NK-92 treated with Interleukin-12 subunit alpha and Interleukin-12 subunit beta, amount 100 ng/mL, for 24 hours (cell line): ENCODE measurements around the gene ABCD1.
"Not testable (repeated sequence)": the region's sequence is repeated elsewhere in the genome, so short reads cannot be mapped to it uniquely, and the experiment has no call there.

Experiments used
- DNase-seq: peaks from one replicate; lab custom pipeline; 2025; lab: John Stamatoyannopoulos, UW

Gene ABCD1

GRCh38 chrX:153724252-153725038 is at the start of gene ABCD1, which contains the start of gene BCAP31:
Gene ABCD1 (plus strand): TSS chrX:153724856. CDS start chrX:153725267, 411 bp downstream.
Gene BCAP31 (minus strand): TSS chrX:153724387. CDS start chrX:153723244, 1,143 bp downstream.
- DNase-seq, result peak; percentile 79

DNA sequence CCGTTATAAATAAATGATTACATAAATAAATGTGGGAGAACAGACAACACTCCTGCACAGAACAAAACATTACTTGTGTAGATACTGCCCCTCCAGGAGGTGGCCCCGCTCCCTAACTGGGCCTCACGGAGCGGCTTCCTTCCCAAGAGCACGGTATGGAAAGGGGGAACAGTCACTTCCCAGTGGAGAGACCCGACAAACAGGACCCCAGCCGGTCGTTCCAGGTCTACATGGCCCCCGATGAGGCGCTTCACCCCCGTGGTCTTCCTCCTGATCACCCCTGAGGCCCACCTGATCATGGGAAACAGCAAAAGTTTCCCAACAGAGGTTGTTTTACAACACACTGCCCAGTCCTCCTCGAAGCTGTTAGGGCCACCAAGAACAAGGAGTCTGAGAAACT is 43.5 kb upstream of the ABCD1 start:
- no peak for DNase-seq

GRCh38 chrX:153683486-153683885 is 41.2 kb upstream of the ABCD1 start:
- not testable (repeated sequence) for DNase-seq

DNA sequence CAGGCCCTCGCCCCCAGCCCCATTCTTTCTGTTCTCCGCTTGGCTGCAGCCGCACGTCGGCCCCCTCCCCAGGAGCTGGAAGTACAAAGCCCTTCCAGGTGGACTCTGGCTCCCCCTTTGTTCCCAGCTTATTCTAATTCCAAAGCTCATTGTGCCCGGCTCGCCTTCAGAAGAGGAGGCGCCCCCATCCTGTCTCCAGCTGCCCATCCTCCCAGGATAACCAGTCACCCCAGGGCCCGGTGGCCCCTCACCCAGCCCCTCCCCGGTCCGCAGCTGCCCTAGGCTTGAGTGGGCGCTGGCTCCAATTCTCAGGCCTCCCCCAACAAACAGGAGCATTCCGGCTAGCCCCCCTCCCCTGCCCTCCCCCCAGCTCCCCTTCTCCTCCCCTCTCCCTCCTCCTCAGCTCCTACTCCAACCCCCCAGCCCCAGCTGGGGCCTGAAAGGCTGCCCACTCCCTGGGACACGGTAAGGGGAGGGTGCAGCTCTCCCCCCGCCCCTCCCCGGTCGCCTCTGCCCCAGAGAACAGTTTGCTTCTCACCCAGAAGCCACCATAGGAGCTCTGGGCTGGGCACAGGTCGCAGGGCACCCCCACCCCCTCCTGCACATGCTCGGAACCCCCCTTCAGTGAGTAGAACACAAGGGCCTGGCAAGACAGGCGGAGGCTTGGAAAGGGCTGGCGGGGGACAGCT is 40.0 kb upstream of the ABCD1 start:
- DNase-seq, result no peak

GRCh38 chrX:153685156-153685536 is 39.5 kb upstream of the ABCD1 start:
- no peak for DNase-seq

DNA sequence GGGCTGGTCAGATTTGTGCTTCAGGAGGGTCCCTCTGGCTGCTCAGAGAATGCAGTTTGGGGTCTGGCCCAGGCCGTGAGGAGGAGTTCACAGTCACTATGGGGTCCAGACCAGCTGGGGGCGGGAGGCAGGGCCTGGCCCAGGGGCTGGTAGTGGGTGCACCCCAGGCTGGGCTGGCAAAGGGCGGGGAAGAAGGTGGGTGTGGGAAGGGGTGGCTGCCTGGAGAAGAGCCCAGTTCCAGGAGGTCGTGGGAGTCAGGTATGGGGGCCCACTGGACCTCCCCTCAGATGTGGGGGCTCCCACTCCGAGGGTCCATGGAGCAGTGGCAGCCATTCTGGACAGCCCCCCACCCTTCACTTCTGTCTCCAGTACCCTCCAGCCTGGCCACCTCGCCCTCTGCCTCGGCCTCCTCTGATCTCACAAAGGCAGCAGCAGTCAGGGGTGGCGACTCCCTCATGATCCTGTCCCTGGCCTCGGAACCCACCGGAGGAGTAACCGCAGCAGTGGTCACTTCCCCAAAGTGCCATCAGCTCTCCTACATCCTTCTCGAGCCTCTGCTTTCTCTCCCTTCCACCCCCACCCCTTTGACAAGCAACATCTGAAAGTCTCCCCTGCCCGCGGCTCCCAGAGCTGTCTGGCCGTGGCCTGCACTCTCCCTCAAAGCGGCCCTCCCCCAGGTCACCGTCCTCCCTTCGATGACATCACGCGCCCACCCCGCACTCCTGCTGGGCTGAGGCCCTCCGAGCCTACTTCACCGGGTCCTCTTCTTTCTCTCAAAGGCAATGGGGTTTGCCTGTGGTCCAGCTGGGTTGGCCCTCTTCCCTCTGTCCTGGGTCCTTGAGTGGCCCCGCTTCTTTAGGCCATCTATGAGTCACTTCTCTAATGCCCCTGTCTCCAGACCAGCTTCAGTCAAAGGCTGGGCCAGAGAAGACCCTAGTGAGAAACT is 38.6 kb upstream of the ABCD1 start:
- DNase-seq, result no peak

GRCh38 chrX:153686711-153687110 is 37.9 kb upstream of the ABCD1 start:
- DNase-seq, result no peak

DNA sequence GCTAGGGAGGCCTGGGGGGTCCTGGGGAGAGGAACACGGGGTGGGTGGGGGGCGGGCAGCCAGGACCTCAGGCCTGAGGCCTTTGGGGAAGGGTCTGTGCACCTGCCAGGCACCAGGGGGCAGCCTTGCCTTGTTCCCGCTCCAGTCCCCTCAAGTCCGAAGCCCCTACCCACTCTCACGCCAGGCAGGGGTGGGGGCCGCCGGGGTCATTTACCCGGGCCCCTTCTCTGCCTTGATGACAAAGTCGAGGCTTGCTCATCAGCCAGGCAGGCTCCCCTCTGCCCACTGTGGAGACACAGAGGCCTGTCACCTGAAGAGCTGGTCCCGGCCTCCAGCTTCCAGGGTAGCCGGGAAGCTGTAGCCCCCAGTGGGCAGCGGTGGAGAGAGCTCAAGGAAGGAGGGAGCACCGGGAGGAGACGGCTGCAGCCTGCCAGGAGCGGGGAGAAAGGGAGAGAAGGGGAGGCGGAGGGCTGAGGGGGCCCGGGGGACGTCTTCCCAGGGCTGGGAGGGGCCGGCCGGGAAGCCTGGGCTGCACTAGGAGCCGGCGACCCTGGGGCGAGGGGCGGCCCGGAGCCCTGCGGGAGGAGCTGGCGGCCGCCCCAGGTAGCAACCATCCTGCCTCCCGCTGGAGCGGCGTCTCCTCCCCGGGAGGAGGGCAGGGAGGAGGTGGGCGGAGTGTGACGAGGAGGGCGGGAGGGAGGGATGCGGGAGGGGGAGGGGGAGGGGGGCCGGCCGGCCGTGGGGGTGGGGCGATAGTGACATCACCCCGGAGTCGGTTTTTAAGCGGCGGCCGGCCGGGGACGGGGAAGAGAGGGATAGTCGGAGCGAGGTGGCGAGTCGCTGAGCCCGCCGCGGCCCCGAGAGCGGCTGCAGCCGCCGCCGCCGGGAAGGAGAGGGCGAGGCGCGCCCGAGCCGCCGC is 37.3 kb upstream of the ABCD1 start, which contains the start of gene SLC6A8:
SLC6A8 (plus strand) TSS at position 806 of the 919 bp plus-strand sequence. CDS start 649 bp downstream, outside the sequence.
- DNase-seq, result no peak

DNA sequence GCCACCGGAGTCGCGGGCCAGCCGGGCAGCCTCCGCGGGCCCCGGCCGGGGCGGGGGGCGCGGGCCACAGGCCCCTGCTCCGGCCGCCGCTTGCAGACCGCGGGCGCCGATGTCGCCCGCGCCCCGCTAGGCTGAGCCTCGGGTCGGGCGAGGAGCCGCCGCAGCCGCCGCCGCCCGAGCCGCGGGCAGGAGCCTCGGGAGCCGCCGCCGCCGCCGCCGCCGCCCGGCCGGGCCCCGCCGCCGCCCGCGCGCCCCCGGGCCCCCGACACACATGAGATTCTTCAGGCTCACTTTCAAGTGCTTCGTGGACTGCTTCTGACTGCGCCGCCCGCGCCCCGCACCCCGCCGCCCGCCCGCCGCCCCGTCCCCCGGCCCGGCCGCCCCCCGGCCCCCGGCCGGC is 36.6 kb upstream of the ABCD1 start:
- DNase-seq, result no peak

GRCh38 chrX:153688506-153688905 is 36.1 kb upstream of the ABCD1 start:
- no peak for DNase-seq

- no peak for DNase-seq
Measured at GRCh38 chrX:153688911-153689590, 35.6 kb upstream of the ABCD1 start.

- no peak for DNase-seq
Measured at GRCh38 chrX:153689654-153690465, 34.8 kb upstream of the ABCD1 start.

- DNase-seq, result no peak
Measured at GRCh38 chrX:153690466-153690865, 34.2 kb upstream of the ABCD1 start.

GRCh38 chrX:153691032-153691827 is 33.4 kb upstream of the ABCD1 start:
- DNase-seq, result not testable (repeated sequence)

DNA sequence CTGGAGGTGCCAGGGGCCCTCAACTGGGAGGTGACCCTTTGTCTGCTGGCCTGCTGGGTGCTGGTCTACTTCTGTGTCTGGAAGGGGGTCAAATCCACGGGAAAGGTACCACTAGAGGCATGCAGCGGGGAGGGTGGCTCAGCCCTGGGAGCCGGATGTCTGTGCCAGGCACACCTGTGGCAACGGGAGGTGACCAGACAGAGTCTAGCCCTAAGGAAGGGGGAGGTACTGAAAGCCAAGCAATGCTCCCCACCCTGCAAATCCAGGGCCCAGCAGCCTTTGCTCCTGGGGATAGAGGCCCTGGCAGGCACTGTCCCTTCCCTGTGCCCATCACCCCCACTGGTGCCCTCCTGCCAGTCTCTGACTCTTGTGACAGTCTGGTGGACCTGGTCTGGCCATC is 32.7 kb upstream of the ABCD1 start:
- no peak for DNase-seq

- no peak for DNase-seq
Measured at GRCh38 chrX:153692611-153693156, 32.0 kb upstream of the ABCD1 start.

DNA sequence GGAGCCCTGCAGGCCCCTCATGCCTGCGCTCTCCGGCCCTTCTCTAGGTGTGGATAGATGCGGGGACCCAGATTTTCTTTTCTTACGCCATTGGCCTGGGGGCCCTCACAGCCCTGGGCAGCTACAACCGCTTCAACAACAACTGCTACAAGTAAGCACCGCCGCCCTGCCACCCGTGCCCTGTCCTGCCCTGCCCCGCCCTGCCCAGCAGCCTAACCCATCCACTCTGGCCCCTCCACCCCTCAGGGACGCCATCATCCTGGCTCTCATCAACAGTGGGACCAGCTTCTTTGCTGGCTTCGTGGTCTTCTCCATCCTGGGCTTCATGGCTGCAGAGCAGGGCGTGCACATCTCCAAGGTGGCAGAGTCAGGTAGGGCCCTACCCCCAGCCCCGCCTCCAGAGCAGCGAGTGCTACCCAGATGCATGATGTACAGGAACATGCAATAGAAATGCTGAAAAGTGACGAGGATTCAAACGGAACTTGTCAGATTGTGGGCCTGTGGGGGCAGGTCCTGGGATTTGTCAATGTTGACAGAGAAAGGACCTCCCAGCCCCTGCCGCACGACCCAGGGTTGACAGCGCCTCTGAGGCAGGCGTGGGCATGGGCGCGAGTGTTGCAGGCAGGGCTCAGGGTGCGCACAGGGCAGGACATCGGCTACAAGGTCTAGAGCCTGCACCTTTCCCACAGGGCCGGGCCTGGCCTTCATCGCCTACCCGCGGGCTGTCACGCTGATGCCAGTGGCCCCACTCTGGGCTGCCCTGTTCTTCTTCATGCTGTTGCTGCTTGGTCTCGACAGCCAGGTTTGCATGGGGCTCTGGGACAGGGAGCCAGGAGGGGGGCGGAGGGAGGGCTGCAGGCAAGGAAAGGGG is 31.2 kb upstream of the ABCD1 start:
- DNase-seq, result no peak
